Prostate gland (tissue), 2 donors: ENCODE data around the gene SNAI3.

Experiments used
- CTCF ChIP-seq, 4 experiments: fragments of 200-600 bp in 2 of 4; fragments of 450-650 bp in 2 of 4; sonication (generic) in 2 of 4; IDR thresholded peaks; 1 replicate in 3 of 4; 2 replicates in 1 of 4; pipeline ENCODE4 v1.5.1; 2016 to 2019; ENCODE audit warnings: antibody characterized with exemption in 4 of 4, mild to moderate bottlenecking in 2 of 4, moderate library complexity in 2 of 4
- POLR2A ChIP-seq: fragments of 450-650 bp; IDR thresholded peaks from one replicate; pipeline ENCODE4 v1.6.1; 2016; ENCODE audit warnings: antibody characterized with exemption, mild to moderate bottlenecking
- POLR2AphosphoS5 ChIP-seq: sonication (generic); formaldehyde crosslinking; IDR thresholded peaks from one replicate; pipeline ENCODE4 v1.6.1; 2017; ENCODE audit warnings: antibody characterized with exemption

GRCh38 chr16:88726408-88726749, 40.1 kb upstream of the SNAI3 start:
- TF ChIP-seq CTCF (IDR thresholded peaks at IDR 0.05) (no peak), POLR2A (no peak), POLR2AphosphoS5 (no peak)
